CD4-positive, alpha-beta memory T cell (primary cell): Measurements from ENCODE around the gene GZMA. TPM values are rescaled to one million over a fixed set of nuclear protein-coding genes. Genes with fewer than 3 reads are reported as not detected.

Experiments
- CTCF ChIA-PET: fragments of 350-600 bp; sonication (Branson Sonifier 250); formaldehyde crosslinking; loops from one replicate; lab custom pipeline; 2021; ENCODE audit warnings: inconsistent platforms; ENCODE audit not compliant: partially characterized antibody; lab: Charles Lee
- POLR2A ChIA-PET: fragments of 350-600 bp; sonication (Branson Sonifier 250); formaldehyde crosslinking; loops from one replicate; lab custom pipeline; 2021; ENCODE audit not compliant: partially characterized antibody; lab: Charles Lee
- DNase-seq, 5 donors: peaks; one replicate each; pipeline versions ENCODE4 v3.0.0 to v3.0.0-alpha.2; 2020 to 2022; ENCODE audit warnings: mixed read lengths in 1 of 5
- H3K27ac ChIP-seq: one replicate; pipeline ENCODE4 v1.7.0; 2013; ENCODE audit warnings: low read depth, low read length
- H3K27me3 ChIP-seq: 2 replicates; pipeline ENCODE4 v1.7.0; 2013; ENCODE audit warnings: mild to moderate bottlenecking, low read length, moderate library complexity; ENCODE audit not compliant: insufficient read depth
- H3K36me3 ChIP-seq: 2 replicates; pipeline ENCODE4 v1.7.0; 2013; ENCODE audit warnings: mild to moderate bottlenecking, low read length, moderate library complexity; ENCODE audit not compliant: insufficient read depth
- H3K4me1 ChIP-seq: 2 replicates; pipeline ENCODE4 v1.7.0; 2013; ENCODE audit warnings: mild to moderate bottlenecking, low read length, moderate library complexity; ENCODE audit not compliant: insufficient read depth
- H3K4me3 ChIP-seq, 2 donors: one replicate each; pipeline ENCODE4 v1.7.0; 2013; ENCODE audit warnings: low read length in 2 of 2, mild to moderate bottlenecking in 1 of 2
- H3K9me3 ChIP-seq, 2 donors: one replicate each; pipeline ENCODE4 v1.7.0; 2013; ENCODE audit warnings: low read length in 2 of 2, control low read depth in 1 of 2; ENCODE audit not compliant: control insufficient read depth in 1 of 2
- H3K27ac Mint-ChIP-seq, 7 donors: one replicate each; pipeline ENCODE4 v1.8.0; 2020 to 2021; ENCODE audit warnings: mixed read lengths in 7 of 7, mild to moderate bottlenecking in 6 of 7, inconsistent platforms in 3 of 7, moderate library complexity in 3 of 7
- H3K27me3 Mint-ChIP-seq, 2 donors: one replicate each; pipeline ENCODE4 v1.8.0; 2020 to 2021; ENCODE audit warnings: mixed read lengths in 2 of 2
- H3K36me3 Mint-ChIP-seq, 2 donors: one replicate each; pipeline ENCODE4 v1.8.0; 2020 to 2021; ENCODE audit warnings: mixed read lengths in 2 of 2, inconsistent platforms in 1 of 2, mild to moderate bottlenecking in 1 of 2
- H3K4me1 Mint-ChIP-seq, 4 donors: one replicate each; pipeline ENCODE4 v1.8.0; 2020 to 2021; ENCODE audit warnings: mixed read lengths in 4 of 4, mild to moderate bottlenecking in 1 of 4
- H3K4me3 Mint-ChIP-seq, 8 donors: one replicate each; pipeline ENCODE4 v1.8.0; 2020 to 2021; ENCODE audit warnings: mixed read lengths in 8 of 8, mild to moderate bottlenecking in 7 of 8, moderate library complexity in 6 of 8, inconsistent platforms in 3 of 8
- H3K9me3 Mint-ChIP-seq, 8 donors: one replicate each; pipeline ENCODE4 v1.8.0; 2020 to 2021; ENCODE audit warnings: mixed read lengths in 8 of 8, mild to moderate bottlenecking in 5 of 8, inconsistent platforms in 3 of 8, moderate library complexity in 1 of 8
- intact Hi-C: fragments of 100-400 bp; cut with micrococcal nuclease; formaldehyde crosslinking; loops from one replicate; pipeline ENCODE4 v1.15.1; 2023
- polyA plus RNA-seq, 2 donors: library from polyadenylated mRNA; unstranded; fragments of 300-500 nt; fragmentation: Illumina TruSeq; gene quantifications; one replicate each; pipeline ENCODE4 v1.2.3, GENCODE V29; 2021
- total RNA-seq, 2 experiments: library from RNA; stranded (reverse); gene quantifications; one replicate each; pipeline ENCODE4 v1.2.3, GENCODE V29; 2021

Gene GZMA
- total and polyA plus RNA-seq, 4 experiments from 2014 or later: 25.0 to 230 (median 114) TPM

GRCh38 chr5:55146543-55147151 lies 44.2 kb downstream of the GZMA start:
- Mint-ChIP-seq H3K27me3 (peaks cover 0 to 3% of the 10 kb centered on the region in 2 donors), H3K36me3 (no peaks in the 10 kb centered on the region), H3K4me1 (peaks cover 12 to 25% (median 15%) of the 10 kb centered on the region in 4 donors), H3K9me3 (peaks cover 0 to 2% (median 0%) of the 10 kb centered on the region in 8 donors), H3K27ac (no peak overlapping the region), H3K4me3 (peak overlapping the region in 7 of 8 donors; percentile 11 to 70 (median 48))
- peak; percentile 77 to 83 (median 80) for DNase-seq
- Histone ChIP-seq H3K36me3 (no peaks in the 10 kb centered on the region), H3K9me3 (no peaks in the 10 kb centered on the region), H3K4me1 (peaks cover 18% of the 10 kb centered on the region), H3K4me3 (no peak overlapping the region), H3K27me3 (no peaks in the 10 kb centered on the region), H3K27ac (no peak overlapping the region)
- intact Hi-C loops: loop anchor here (1.0 to 2.0 kb wide), 6 partner anchors 13 to 629 kb away; partner anchors contain the start of gene SNX18
- ChIA-PET CTCF (interaction anchor here (0.6 to 9.6 kb wide), 34 partner anchors 8 to 630 kb away, joined by 3 to 210 read pairs (median 4); partner anchors contain the start of gene GPX8), POLR2A (interaction anchor here (0.8 to 1.3 kb wide), 5 partner anchors 49 to 240 kb away, joined by 3 to 21 read pairs (median 4); no protein-coding TSS in a partner anchor)

- POLR2A ChIA-PET: no interaction called here
Observed at GRCh38 chr5:55149308-55149795, 46.9 kb downstream of the GZMA start.

GRCh38 chr5:55151923-55152842 lies 49.7 kb downstream of the GZMA start:
- Mint-ChIP-seq H3K27ac (no peak overlapping the region), H3K9me3 (peaks cover 0 to 7% (median 2%) of the 10 kb centered on the region in 8 donors), H3K4me1 (no peaks in the 10 kb centered on the region), H3K27me3 (peaks cover 5 to 8% of the 10 kb centered on the region in 2 donors), H3K4me3 (no peak overlapping the region), H3K36me3 (no peaks in the 10 kb centered on the region)
- Histone ChIP-seq H3K36me3 (no peaks in the 10 kb centered on the region), H3K27me3 (no peaks in the 10 kb centered on the region), H3K4me1 (no peaks in the 10 kb centered on the region), H3K4me3 (no peak overlapping the region), H3K27ac (no peak overlapping the region), H3K9me3 (no peaks in the 10 kb centered on the region)
- no peak for DNase-seq
- ChIA-PET CTCF (interaction anchor here (0.7 to 5.6 kb wide), 5 partner anchors 61 to 267 kb away, joined by 3 to 31 read pairs (median 4); no protein-coding TSS in a partner anchor), POLR2A (no interaction called here)
- intact Hi-C loops: no loop called here

More at GRCh38 chr5:55149308-55149795, 46.9 kb downstream of the GZMA start:
- H3K9me3 Mint-ChIP-seq: peaks cover 0 to 2% (median 0%) of the 10 kb centered on the region in 8 donors
- no peaks in the 10 kb centered on the region for H3K9me3 ChIP-seq
- H3K27me3 Mint-ChIP-seq: peaks cover 0 to 3% of the 10 kb centered on the region in 2 donors
- no peaks in the 10 kb centered on the region for H3K27me3 ChIP-seq
- no peak overlapping the region for H3K4me3 ChIP-seq
- H3K36me3 Mint-ChIP-seq: no peaks in the 10 kb centered on the region
- no peak overlapping the region for H3K4me3 Mint-ChIP-seq
- H3K27ac Mint-ChIP-seq: peak overlapping the region in 1 of 7 donors; percentile 1
- intact Hi-C loops: no loop called here
- CTCF ChIA-PET: interaction anchor here (5.6 kb wide), 1 partner anchor 204 kb away, joined by 31 read pairs; no protein-coding TSS in a partner anchor
- peaks cover 3 to 17% (median 7%) of the 10 kb centered on the region in 4 donors for H3K4me1 Mint-ChIP-seq
- H3K27ac ChIP-seq: no peak overlapping the region
- peaks cover 9% of the 10 kb centered on the region for H3K4me1 ChIP-seq
- DNase-seq: no peak
- no peaks in the 10 kb centered on the region for H3K36me3 ChIP-seq

- ChIA-PET CTCF (interaction anchor here (5.6 to 5.9 kb wide), 2 partner anchors 210 to 250 kb away, joined by 31 to 191 read pairs; no protein-coding TSS in a partner anchor), POLR2A (no interaction called here)
- no peak overlapping the region for H3K4me3 Mint-ChIP-seq
- DNase-seq: no peak
- peaks cover 0 to 5% (median 2%) of the 10 kb centered on the region in 8 donors for H3K9me3 Mint-ChIP-seq
- H3K27ac ChIP-seq: no peak overlapping the region
- H3K27ac Mint-ChIP-seq: no peak overlapping the region
- intact Hi-C loops: no loop called here
- H3K36me3 ChIP-seq: no peaks in the 10 kb centered on the region
- no peaks in the 10 kb centered on the region for H3K4me1 Mint-ChIP-seq
- no peak overlapping the region for H3K4me3 ChIP-seq
- H3K4me1 ChIP-seq: no peaks in the 10 kb centered on the region
- H3K27me3 ChIP-seq: no peaks in the 10 kb centered on the region
- no peaks in the 10 kb centered on the region for H3K36me3 Mint-ChIP-seq
- H3K9me3 ChIP-seq: no peaks in the 10 kb centered on the region
- H3K27me3 Mint-ChIP-seq: peaks cover 11 to 12% of the 10 kb centered on the region in 2 donors
Observed at GRCh38 chr5:55154873-55155272, 52.4 kb downstream of the GZMA start.

Other genes with a start within 250 kb of the GZMA start
- gene ESM1, start 117.1 kb upstream of the GZMA start, total RNA-seq: 1 to 10 TPM in 1 of 2 experiments, under 1 TPM in 1; 0.99 to 1.5 TPM
- 1 to 10 TPM; 1.1 TPM for gene ESM1, start 117.1 kb upstream of the GZMA start, polyA plus RNA-seq
- gene GZMK, start 78.4 kb upstream of the GZMA start, total RNA-seq: 10 to 100 TPM; 30.0 to 31.3 TPM
- 100 to 1,000 TPM in 1 of 2 donors, 10 to 100 TPM in 1; 92.8 to 116 TPM for gene GZMK, start 78.4 kb upstream of the GZMA start, polyA plus RNA-seq
- gene GPX8, start 57.5 kb downstream of the GZMA start, total RNA-seq: not detected
- gene GPX8, start 57.5 kb downstream of the GZMA start, polyA plus RNA-seq: not detected
- gene CDC20B, start 70.5 kb downstream of the GZMA start, total RNA-seq: not detected
- gene CDC20B, start 70.5 kb downstream of the GZMA start, polyA plus RNA-seq: not detected
- not detected for gene MCIDAS, start 124.7 kb downstream of the GZMA start, total RNA-seq
- not detected for gene MCIDAS, start 124.7 kb downstream of the GZMA start, polyA plus RNA-seq
- gene CCNO, start 131.0 kb downstream of the GZMA start, total RNA-seq: not detected
- gene CCNO, start 131.0 kb downstream of the GZMA start, polyA plus RNA-seq: not detected
- gene DHX29, start 205.0 kb downstream of the GZMA start, total RNA-seq: 10 to 100 TPM; 18.5 to 22.5 TPM
- gene DHX29, start 205.0 kb downstream of the GZMA start, polyA plus RNA-seq: 10 to 100 TPM; 11.6 to 21.0 TPM
- 10 to 100 TPM; 73.3 to 82.2 TPM for gene MTREX, start 205.3 kb downstream of the GZMA start, total RNA-seq
- gene MTREX, start 205.3 kb downstream of the GZMA start, polyA plus RNA-seq: 10 to 100 TPM; 28.8 to 37.4 TPM